Esophagus squamous epithelium (tissue), 4 donors: ENCODE measurements around the gene TNNC1.

Source experiments
- POLR2A ChIP-seq, 4 donors: fragments of 450-650 bp; IDR thresholded peaks; one replicate each; pipeline ENCODE4 v1.6.1; 2017; ENCODE audit warnings: antibody characterized with exemption in 4 of 4, mild to moderate bottlenecking in 4 of 4, moderate library complexity in 3 of 4
- TF ChIP-seq, protein P1 (sequence below), 6 experiments: fragments of 450-650 bp in 4 of 6; fragments of 200-600 bp in 2 of 6; sonication (generic) in 2 of 6; IDR thresholded peaks; one replicate each; pipeline ENCODE4 v1.5.1; 2016 to 2019; ENCODE audit warnings: antibody characterized with exemption in 6 of 6, mild to moderate bottlenecking in 4 of 6, moderate library complexity in 4 of 6

DNA sequence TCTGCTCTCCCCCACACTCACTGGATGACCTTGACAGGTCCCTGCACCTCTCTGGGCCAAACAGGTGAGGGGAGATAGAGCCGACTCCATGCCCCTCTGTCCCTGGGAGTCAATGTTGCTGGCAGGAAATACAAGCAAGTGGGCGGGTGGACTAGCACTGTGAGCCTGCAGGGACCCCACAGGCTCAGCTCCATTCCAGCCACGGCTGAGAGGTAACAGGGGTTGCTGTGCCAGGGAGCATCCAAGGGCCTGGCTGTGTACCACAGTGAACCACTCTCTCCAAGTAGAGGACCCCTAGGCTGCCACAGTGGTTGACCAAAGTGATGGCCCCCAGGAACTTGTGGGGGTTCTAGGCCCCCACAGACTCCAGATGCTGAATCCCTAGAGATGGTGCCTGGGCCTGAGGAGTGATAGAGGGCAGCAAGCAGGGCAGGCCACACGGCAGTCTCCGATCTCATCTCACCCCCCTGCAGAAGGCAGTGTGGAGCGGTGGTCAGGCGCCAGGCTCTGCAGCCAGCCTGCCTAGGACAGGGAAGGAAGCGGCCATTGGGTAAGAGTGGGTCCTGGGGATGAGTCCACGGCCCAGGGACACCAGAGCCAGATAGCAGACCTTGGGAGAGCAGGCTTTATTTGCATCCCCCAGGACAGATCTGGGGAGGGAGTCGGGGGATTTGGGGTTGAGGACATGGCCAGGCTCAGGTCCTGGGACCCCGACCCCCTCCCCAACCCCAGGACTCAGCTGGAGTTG, 3.2 kb downstream of the TNNC1 start:
- no peak for TF ChIP-seq POLR2A (IDR thresholded peaks at IDR 0.05)
- TF ChIP-seq, protein P1, sequence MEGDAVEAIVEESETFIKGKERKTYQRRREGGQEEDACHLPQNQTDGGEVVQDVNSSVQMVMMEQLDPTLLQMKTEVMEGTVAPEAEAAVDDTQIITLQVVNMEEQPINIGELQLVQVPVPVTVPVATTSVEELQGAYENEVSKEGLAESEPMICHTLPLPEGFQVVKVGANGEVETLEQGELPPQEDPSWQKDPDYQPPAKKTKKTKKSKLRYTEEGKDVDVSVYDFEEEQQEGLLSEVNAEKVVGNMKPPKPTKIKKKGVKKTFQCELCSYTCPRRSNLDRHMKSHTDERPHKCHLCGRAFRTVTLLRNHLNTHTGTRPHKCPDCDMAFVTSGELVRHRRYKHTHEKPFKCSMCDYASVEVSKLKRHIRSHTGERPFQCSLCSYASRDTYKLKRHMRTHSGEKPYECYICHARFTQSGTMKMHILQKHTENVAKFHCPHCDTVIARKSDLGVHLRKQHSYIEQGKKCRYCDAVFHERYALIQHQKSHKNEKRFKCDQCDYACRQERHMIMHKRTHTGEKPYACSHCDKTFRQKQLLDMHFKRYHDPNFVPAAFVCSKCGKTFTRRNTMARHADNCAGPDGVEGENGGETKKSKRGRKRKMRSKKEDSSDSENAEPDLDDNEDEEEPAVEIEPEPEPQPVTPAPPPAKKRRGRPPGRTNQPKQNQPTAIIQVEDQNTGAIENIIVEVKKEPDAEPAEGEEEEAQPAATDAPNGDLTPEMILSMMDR (IDR thresholded peaks at IDR 0.05), result no peak
